ENCODE data around the gene KCNQ1. TPM values are rescaled to one million over a fixed set of nuclear protein-coding genes. Genes with fewer than 3 reads are reported as not detected.

The KCNQ1 gene
- total RNA-seq, 1 experiment from 2014 or later: 9.2 TPM

DNA sequence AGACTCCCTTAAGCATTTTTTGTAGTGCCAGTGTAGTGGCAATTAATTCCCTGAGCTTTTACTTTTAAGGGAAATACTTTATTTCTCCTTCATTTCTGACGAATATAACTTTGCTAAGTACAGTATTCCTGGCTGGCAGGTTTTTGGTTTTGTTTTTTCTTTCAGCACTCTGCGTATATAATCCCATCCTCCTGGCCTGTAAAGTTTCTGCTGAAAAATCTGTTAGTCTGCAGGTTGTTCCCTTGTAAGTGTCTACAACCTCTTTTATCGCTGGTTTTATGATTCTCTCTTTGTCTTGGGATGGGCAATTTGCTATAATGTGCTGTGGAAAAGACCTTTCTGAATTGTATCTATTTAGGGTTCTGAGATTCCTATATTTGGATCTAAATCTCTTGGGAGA is 198.9 kb downstream of the KCNQ1 start:
- intact Hi-C loops (cut with micrococcal nuclease; ENCODE audit: unreplicated experiment): no loop called here
- Mint-ChIP-seq H3K36me3 (ENCODE audit: insufficient read depth, unreplicated experiment) (no peaks in the 10 kb centered on the region), H3K4me3 (ENCODE audit: low read depth, unreplicated experiment) (no peak overlapping the region), H3K9me3 (ENCODE audit: low read depth, unreplicated experiment) (peaks cover 13% of the 10 kb centered on the region), H3K27me3 (ENCODE audit: unreplicated experiment) (peaks cover 36% of the 10 kb centered on the region), H3K4me1 (ENCODE audit: low read depth, unreplicated experiment) (no peaks in the 10 kb centered on the region), H3K27ac (ENCODE audit: unreplicated experiment) (no peak overlapping the region)
- no peak for DNase-seq
- no TSS peak for BruUV-seq (replicated peaks)
- no peak for TF ChIP-seq CTCF (IDR thresholded peaks at IDR 0.05; ENCODE audit: unreplicated experiment)
- CTCF ChIA-PET: no interaction called here

GRCh38 chr11:2644844-2645778 is 200.3 kb downstream of the KCNQ1 start:
- intact Hi-C loops (cut with micrococcal nuclease; ENCODE audit: unreplicated experiment): no loop called here
- H3K27ac Mint-ChIP-seq (ENCODE audit: unreplicated experiment): no peak overlapping the region
- peaks cover 45% of the 10 kb centered on the region for H3K27me3 Mint-ChIP-seq (ENCODE audit: unreplicated experiment)
- DNase-seq: no peak
- CTCF ChIA-PET: no interaction called here
- H3K4me3 Mint-ChIP-seq (ENCODE audit: low read depth, unreplicated experiment): no peak overlapping the region
- H3K36me3 Mint-ChIP-seq (ENCODE audit: insufficient read depth, unreplicated experiment): no peaks in the 10 kb centered on the region
- H3K9me3 Mint-ChIP-seq (ENCODE audit: low read depth, unreplicated experiment): peaks cover 20% of the 10 kb centered on the region
- BruUV-seq (replicated peaks): no TSS peak
- TF ChIP-seq CTCF (IDR thresholded peaks at IDR 0.05; ENCODE audit: unreplicated experiment): no peak
- no peaks in the 10 kb centered on the region for H3K4me1 Mint-ChIP-seq (ENCODE audit: low read depth, unreplicated experiment)

DNA sequence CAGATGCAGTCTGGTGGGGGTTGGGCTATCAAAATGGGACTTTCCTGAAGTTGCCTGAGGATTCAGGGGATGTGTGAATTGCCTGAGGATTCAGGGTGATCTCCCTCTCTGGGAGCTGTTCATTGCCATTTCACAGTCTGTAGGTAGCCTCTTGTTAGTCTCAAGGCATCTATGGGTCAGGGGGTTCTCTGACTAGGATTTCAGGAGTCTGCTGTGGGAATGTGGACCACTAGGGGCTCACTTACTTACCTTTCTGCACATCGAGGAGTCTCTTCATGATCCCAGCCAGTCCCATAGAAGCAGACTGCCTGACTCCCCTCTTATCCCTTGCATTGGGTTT is 200.9 kb downstream of the KCNQ1 start:
- CTCF ChIA-PET: no interaction called here
- intact Hi-C loops (cut with micrococcal nuclease; ENCODE audit: unreplicated experiment): no loop called here
- Mint-ChIP-seq H3K27ac (ENCODE audit: unreplicated experiment) (no peak overlapping the region), H3K27me3 (ENCODE audit: unreplicated experiment) (peaks cover 45% of the 10 kb centered on the region), H3K4me1 (ENCODE audit: low read depth, unreplicated experiment) (no peaks in the 10 kb centered on the region), H3K9me3 (ENCODE audit: low read depth, unreplicated experiment) (peaks cover 22% of the 10 kb centered on the region), H3K36me3 (ENCODE audit: insufficient read depth, unreplicated experiment) (no peaks in the 10 kb centered on the region), H3K4me3 (ENCODE audit: low read depth, unreplicated experiment) (no peak overlapping the region)
- no peak for TF ChIP-seq CTCF (IDR thresholded peaks at IDR 0.05; ENCODE audit: unreplicated experiment)
- no TSS peak for BruUV-seq (replicated peaks)
- no peak for DNase-seq

DNA sequence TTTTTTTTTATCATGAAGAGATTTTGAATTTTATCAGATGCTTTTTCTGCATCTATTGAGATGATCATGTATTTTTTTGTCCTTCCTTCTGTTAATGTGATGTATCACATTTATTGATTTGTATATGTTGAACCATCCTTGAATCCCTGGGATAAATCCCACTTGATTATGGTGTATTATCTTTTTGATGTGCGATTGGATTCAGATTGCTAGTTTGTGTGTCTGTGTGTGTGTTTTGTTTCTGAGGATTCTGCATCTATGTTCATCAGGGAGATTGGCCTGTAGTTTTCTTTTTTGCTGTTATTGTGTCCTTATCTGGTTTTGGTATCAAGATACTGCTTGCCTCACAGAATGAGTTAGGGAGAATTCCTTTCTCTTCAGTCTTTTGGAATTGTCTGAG is 202.4 kb downstream of the KCNQ1 start:
- Mint-ChIP-seq H3K27ac (ENCODE audit: unreplicated experiment) (no peak overlapping the region), H3K4me1 (ENCODE audit: low read depth, unreplicated experiment) (no peaks in the 10 kb centered on the region), H3K9me3 (ENCODE audit: low read depth, unreplicated experiment) (peaks cover 18% of the 10 kb centered on the region), H3K36me3 (ENCODE audit: insufficient read depth, unreplicated experiment) (no peaks in the 10 kb centered on the region), H3K27me3 (ENCODE audit: unreplicated experiment) (peaks cover 40% of the 10 kb centered on the region), H3K4me3 (ENCODE audit: low read depth, unreplicated experiment) (no peak overlapping the region)
- no peak for TF ChIP-seq CTCF (IDR thresholded peaks at IDR 0.05; ENCODE audit: unreplicated experiment)
- intact Hi-C loops (cut with micrococcal nuclease; ENCODE audit: unreplicated experiment): no loop called here
- no peak for DNase-seq
- no TSS peak for BruUV-seq (replicated peaks)
- CTCF ChIA-PET: interaction anchor here (0.7 kb wide), 1 partner anchor 482 kb away, joined by 4 read pairs; no protein-coding TSS in a partner anchor

Data from Calu3 (cell line).